ENCODE results near the gene TIAM1.

DNA sequence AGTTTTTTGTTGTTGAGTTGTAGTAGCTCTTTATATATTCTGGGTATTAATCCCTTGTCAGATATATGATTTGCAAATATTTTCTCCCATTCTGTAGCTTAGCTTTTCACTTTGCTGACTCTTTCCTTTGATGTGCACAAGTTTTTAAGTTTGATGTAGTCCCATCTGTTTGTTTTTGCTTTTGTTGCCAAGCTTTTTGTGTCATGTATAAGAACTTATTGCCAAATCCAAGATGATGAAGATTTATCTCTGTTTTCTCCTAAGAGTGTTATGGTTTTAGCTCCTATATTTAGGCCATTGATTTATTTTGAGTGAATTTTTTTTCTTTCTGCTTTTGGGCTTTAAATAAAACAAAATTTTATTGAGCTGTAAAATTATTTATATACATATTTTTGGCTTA is 253.7 kb downstream of the TIAM1 start:
- TF ChIP-seq, protein P1, sequence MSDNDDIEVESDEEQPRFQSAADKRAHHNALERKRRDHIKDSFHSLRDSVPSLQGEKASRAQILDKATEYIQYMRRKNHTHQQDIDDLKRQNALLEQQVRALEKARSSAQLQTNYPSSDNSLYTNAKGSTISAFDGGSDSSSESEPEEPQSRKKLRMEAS (CRISPR knock-in tag; IDR thresholded peaks at IDR 0.05) = no peak
- TF ChIP-seq, protein P2, sequence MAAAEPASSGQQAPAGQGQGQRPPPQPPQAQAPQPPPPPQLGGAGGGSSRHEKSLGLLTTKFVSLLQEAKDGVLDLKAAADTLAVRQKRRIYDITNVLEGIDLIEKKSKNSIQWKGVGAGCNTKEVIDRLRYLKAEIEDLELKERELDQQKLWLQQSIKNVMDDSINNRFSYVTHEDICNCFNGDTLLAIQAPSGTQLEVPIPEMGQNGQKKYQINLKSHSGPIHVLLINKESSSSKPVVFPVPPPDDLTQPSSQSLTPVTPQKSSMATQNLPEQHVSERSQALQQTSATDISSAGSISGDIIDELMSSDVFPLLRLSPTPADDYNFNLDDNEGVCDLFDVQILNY (CRISPR knock-in tag; IDR thresholded peaks at IDR 0.05) = no peak
- TF ChIP-seq, protein P3, sequence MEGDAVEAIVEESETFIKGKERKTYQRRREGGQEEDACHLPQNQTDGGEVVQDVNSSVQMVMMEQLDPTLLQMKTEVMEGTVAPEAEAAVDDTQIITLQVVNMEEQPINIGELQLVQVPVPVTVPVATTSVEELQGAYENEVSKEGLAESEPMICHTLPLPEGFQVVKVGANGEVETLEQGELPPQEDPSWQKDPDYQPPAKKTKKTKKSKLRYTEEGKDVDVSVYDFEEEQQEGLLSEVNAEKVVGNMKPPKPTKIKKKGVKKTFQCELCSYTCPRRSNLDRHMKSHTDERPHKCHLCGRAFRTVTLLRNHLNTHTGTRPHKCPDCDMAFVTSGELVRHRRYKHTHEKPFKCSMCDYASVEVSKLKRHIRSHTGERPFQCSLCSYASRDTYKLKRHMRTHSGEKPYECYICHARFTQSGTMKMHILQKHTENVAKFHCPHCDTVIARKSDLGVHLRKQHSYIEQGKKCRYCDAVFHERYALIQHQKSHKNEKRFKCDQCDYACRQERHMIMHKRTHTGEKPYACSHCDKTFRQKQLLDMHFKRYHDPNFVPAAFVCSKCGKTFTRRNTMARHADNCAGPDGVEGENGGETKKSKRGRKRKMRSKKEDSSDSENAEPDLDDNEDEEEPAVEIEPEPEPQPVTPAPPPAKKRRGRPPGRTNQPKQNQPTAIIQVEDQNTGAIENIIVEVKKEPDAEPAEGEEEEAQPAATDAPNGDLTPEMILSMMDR (IDR thresholded peaks at IDR 0.05) = no peak
- TF ChIP-seq ZNF121 (CRISPR knock-in tag; IDR thresholded peaks at IDR 0.05) (no peak), FOXP1 (CRISPR knock-in tag; IDR thresholded peaks at IDR 0.05; ENCODE audit: borderline replicate concordance) (no peak), KAT7 (CRISPR knock-in tag; IDR thresholded peaks at IDR 0.05; ENCODE audit: borderline replicate concordance) (no peak), NR1H2 (CRISPR knock-in tag; IDR thresholded peaks at IDR 0.05) (no peak), TP53 (CRISPR knock-in tag; IDR thresholded peaks at IDR 0.05) (no peak), GTF2I (CRISPR knock-in tag; conservative IDR thresholded peaks at IDR 0.05) (no peak), ESRRA (CRISPR knock-in tag; IDR thresholded peaks at IDR 0.05; ENCODE audit: borderline replicate concordance) (no peak), CREM (CRISPR knock-in tag; IDR thresholded peaks at IDR 0.05) (no peak)
- TF ChIP-seq, protein P4, sequence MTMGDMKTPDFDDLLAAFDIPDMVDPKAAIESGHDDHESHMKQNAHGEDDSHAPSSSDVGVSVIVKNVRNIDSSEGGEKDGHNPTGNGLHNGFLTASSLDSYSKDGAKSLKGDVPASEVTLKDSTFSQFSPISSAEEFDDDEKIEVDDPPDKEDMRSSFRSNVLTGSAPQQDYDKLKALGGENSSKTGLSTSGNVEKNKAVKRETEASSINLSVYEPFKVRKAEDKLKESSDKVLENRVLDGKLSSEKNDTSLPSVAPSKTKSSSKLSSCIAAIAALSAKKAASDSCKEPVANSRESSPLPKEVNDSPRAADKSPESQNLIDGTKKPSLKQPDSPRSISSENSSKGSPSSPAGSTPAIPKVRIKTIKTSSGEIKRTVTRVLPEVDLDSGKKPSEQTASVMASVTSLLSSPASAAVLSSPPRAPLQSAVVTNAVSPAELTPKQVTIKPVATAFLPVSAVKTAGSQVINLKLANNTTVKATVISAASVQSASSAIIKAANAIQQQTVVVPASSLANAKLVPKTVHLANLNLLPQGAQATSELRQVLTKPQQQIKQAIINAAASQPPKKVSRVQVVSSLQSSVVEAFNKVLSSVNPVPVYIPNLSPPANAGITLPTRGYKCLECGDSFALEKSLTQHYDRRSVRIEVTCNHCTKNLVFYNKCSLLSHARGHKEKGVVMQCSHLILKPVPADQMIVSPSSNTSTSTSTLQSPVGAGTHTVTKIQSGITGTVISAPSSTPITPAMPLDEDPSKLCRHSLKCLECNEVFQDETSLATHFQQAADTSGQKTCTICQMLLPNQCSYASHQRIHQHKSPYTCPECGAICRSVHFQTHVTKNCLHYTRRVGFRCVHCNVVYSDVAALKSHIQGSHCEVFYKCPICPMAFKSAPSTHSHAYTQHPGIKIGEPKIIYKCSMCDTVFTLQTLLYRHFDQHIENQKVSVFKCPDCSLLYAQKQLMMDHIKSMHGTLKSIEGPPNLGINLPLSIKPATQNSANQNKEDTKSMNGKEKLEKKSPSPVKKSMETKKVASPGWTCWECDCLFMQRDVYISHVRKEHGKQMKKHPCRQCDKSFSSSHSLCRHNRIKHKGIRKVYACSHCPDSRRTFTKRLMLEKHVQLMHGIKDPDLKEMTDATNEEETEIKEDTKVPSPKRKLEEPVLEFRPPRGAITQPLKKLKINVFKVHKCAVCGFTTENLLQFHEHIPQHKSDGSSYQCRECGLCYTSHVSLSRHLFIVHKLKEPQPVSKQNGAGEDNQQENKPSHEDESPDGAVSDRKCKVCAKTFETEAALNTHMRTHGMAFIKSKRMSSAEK (CRISPR knock-in tag; IDR thresholded peaks at IDR 0.05; ENCODE audit: borderline replicate concordance) = no peak
- TF ChIP-seq, protein P5, sequence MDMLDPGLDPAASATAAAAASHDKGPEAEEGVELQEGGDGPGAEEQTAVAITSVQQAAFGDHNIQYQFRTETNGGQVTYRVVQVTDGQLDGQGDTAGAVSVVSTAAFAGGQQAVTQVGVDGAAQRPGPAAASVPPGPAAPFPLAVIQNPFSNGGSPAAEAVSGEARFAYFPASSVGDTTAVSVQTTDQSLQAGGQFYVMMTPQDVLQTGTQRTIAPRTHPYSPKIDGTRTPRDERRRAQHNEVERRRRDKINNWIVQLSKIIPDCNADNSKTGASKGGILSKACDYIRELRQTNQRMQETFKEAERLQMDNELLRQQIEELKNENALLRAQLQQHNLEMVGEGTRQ (CRISPR knock-in tag; IDR thresholded peaks at IDR 0.05) = no peak

Data from WTC11 (cell line).